AG04450 (cell line): ENCODE results near the gene CRACDL. TPM values are rescaled to one million over a fixed set of nuclear protein-coding genes. Genes with fewer than 3 reads are reported as not detected.

ENCODE experiments used
- CTCF ChIA-PET: fragments of 300-600, 350-600 bp; formaldehyde crosslinking; extraction: SDS; loops from one replicate; lab custom pipeline; 2022; ENCODE audit warnings: antibody characterized with exemption, inconsistent platforms; lab: Charles Lee
- POLR2A ChIA-PET: fragments of 350-600 bp; formaldehyde crosslinking; extraction: SDS; loops from one replicate; lab custom pipeline; 2021; ENCODE audit warnings: antibody characterized with exemption, inconsistent platforms; lab: Yijun Ruan, JAX
- DNase-seq: peaks from one replicate; pipeline ENCODE4 v3.0.0-alpha.2; 2011; ENCODE audit warnings: low read depth, low spot score
- H3K27ac ChIP-seq: one replicate; pipeline ENCODE4 v1.5.1; 2012; ENCODE audit warnings: low read depth, low read length, control low read depth
- H3K27me3 ChIP-seq: one replicate; pipeline ENCODE4 v1.6.0; 2012; ENCODE audit warnings: low read length; ENCODE audit not compliant: control insufficient read depth, insufficient read depth
- H3K4me3 ChIP-seq: 2 replicates; pipeline ENCODE4 v1.5.1; 2011; ENCODE audit warnings: mild to moderate bottlenecking, low read depth, low read length, control low read depth
- H3K9me3 ChIP-seq: 2 replicates; pipeline ENCODE4 v1.5.1; 2012; ENCODE audit warnings: low read length; ENCODE audit not compliant: control insufficient read depth, insufficient read depth
- polyA plus RNA-seq: library from polyadenylated mRNA; depleted of rRNA; stranded (reverse); fragments of >200 nt; gene quantifications from 2 replicates; pipeline ENCODE4 v1.2.3, GENCODE V29; 2011
- TF ChIP-seq, protein P1 (sequence below): IDR thresholded peaks from 2 replicates; pipeline ENCODE4 v1.5.1; 2011; ENCODE audit warnings: low read depth, low read length, control low read depth, inconsistent platforms

Gene CRACDL
- polyA plus RNA-seq, 1 experiment = not detected

DNA sequence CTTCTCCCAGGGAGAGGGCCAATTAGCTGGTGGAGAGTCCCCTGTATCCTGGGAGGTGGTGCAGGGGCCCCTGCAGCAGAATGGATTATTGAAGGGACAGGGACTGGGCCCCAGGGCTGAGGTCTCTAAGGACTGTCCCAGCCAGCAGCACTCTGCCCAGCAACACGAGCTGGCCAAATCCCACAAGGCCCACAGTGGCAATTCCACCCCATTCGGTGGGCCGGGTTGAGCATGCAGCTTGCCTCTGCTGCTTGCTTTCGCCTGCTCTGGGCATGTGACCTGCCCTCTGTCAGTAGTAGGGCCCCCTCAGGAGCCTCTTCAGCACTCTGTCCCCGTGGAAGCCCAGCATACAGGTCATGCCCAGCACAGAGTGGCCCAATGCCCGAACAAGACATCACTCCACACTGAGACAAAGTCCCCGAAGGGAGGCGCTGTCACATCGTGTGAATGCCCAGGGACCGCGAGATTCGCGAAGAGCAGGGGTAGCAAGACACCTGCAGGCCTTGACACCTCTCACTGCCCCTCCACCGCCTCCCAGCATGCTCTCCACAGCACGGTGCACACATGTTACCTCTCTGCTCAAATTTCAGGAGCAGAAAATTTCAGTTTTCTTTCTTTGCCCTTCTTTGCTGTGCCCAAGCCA, 65.4 kb downstream of the CRACDL start:
- Histone ChIP-seq H3K27ac (no peak overlapping the region), H3K9me3 (no peaks in the 10 kb centered on the region), H3K27me3 (peaks cover 19% of the 10 kb centered on the region), H3K4me3 (no peak overlapping the region)
- ChIA-PET POLR2A (no interaction called here), CTCF (no interaction called here)
- TF ChIP-seq, protein P1, sequence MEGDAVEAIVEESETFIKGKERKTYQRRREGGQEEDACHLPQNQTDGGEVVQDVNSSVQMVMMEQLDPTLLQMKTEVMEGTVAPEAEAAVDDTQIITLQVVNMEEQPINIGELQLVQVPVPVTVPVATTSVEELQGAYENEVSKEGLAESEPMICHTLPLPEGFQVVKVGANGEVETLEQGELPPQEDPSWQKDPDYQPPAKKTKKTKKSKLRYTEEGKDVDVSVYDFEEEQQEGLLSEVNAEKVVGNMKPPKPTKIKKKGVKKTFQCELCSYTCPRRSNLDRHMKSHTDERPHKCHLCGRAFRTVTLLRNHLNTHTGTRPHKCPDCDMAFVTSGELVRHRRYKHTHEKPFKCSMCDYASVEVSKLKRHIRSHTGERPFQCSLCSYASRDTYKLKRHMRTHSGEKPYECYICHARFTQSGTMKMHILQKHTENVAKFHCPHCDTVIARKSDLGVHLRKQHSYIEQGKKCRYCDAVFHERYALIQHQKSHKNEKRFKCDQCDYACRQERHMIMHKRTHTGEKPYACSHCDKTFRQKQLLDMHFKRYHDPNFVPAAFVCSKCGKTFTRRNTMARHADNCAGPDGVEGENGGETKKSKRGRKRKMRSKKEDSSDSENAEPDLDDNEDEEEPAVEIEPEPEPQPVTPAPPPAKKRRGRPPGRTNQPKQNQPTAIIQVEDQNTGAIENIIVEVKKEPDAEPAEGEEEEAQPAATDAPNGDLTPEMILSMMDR = no peak
- no peak for DNase-seq

DNA sequence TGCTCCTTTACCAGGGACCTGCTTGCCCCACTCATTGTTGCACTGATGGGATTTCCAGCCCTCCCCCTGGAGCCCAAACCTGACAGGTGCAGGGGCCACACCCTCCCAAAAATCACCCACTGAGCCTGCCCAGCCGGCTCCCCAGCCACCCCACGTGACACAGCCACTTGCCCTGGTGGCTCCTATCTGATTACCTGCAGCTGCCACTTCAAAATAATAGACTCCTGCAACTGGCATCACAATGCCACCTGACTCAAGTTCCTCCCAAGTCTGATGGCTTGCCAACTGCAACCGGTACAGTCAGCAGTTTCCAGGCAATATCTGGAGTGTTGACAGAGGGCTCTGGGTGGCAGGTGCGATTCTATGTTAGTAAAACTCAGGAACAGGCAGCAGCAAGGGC, 66.2 kb downstream of the CRACDL start:
- Histone ChIP-seq H3K27me3 (peaks cover 11% of the 10 kb centered on the region), H3K9me3 (no peaks in the 10 kb centered on the region), H3K27ac (no peak overlapping the region), H3K4me3 (no peak overlapping the region)
- TF ChIP-seq, protein P1 = no peak
- POLR2A ChIA-PET = no interaction called here
- DNase-seq = no peak
- CTCF ChIA-PET = no interaction called here

DNA sequence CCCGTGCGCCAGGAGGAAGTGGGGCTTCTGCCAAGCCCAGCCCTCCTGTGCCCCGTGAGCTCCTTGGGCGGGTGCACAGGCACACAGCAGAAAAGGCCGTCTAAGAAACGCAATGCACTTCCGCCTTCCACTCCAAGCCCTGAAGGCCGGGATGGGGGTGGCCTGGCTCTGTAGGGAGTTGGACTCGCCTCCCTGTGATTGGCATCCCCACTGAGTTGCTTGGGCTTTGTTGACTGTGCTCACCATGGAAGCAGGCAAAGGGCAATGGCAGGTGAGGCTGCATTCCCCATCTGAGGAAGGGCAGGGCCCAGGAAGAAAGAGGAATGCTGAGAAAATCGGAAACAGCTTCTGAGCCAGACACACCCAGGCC, 66.8 kb downstream of the CRACDL start:
- CTCF ChIA-PET = no interaction called here
- POLR2A ChIA-PET = no interaction called here
- no peak for DNase-seq
- Histone ChIP-seq H3K27ac (no peak overlapping the region), H3K27me3 (peaks cover 5% of the 10 kb centered on the region), H3K4me3 (no peak overlapping the region), H3K9me3 (no peaks in the 10 kb centered on the region)
- TF ChIP-seq, protein P1 = no peak

DNA sequence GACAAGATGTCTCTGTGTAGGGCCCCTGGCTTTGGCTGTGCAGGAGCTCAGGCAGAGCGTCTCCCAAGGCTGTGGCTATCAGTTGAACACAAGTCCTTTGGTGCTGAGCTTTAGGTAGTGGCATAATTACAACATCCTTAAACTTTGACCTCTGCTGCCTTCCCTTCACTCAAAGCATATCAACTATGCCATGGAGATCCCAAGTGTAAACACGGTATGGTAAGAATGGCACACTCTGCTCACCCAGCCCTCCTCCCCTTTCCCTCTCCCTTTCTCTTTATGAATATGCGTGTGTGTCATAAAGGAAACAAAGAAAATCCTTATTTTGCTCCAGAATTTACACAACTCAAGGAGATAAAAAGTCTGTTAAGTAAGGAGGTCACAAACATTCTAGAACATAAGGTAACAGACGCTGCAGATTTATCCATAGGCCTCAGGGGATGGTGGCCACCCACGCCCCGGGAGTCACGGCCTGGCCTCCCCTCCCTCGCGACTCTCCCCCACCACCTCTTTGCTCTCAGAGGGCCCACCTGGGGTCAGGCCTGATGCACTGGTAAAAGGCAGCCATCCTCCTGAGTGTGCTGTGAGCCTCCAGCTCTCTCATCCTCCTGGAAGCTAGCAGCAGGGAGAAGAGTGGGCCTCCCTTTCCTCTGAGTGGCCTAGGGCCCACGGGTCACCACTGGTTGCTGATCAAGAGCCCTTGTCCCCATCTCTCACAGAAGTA, 67.3 kb downstream of the CRACDL start:
- Histone ChIP-seq H3K4me3 (no peak overlapping the region), H3K9me3 (no peaks in the 10 kb centered on the region), H3K27ac (no peak overlapping the region), H3K27me3 (peaks cover 2% of the 10 kb centered on the region)
- TF ChIP-seq, protein P1 = no peak
- ChIA-PET CTCF (no interaction called here), POLR2A (no interaction called here)
- no peak for DNase-seq
